Left ventricle myocardium superior (tissue), 1 donor: Measurements from ENCODE around the gene IMPA2. TPM values are rescaled to one million over a fixed set of nuclear protein-coding genes. Genes with fewer than 3 reads are reported as not detected.
A peak's percentile ranks its signal among the peaks of the same experiment; 100 is the strongest.
"Not testable (repeated sequence)": the region's sequence is repeated elsewhere in the genome, so short reads cannot be mapped to it uniquely, and the experiment has no call there.

Experiments
- ATAC-seq: fragments of 200-7000 bp; cut with Tn5 transposase; one replicate; pipeline ENCODE4 v1.9.1; 2020; ENCODE audit warnings: mild to moderate bottlenecking, moderate library complexity
- DNase-seq: peaks from one replicate; pipeline ENCODE4 v3.0.0-alpha.2; 2020
- intact Hi-C: fragments of 100-400 bp; cut with micrococcal nuclease; formaldehyde crosslinking; loops from one replicate; pipeline ENCODE4 v1.11.0; 2022
- total RNA-seq: library from RNA; stranded (reverse); fragmentation: NEBNext Ultra II Directional; extraction: Animal tissue kit (Norgen Biotek cat#: 25700); gene quantifications from one replicate; pipeline ENCODE4 v1.2.1, GENCODE V29; 2021
- donor health status: DM: no; HTN: yes; CAD: no; lungs with severe emphysema.

Gene IMPA2
- total RNA-seq, 1 donor from 2014 or later = 73.3 TPM

DNA sequence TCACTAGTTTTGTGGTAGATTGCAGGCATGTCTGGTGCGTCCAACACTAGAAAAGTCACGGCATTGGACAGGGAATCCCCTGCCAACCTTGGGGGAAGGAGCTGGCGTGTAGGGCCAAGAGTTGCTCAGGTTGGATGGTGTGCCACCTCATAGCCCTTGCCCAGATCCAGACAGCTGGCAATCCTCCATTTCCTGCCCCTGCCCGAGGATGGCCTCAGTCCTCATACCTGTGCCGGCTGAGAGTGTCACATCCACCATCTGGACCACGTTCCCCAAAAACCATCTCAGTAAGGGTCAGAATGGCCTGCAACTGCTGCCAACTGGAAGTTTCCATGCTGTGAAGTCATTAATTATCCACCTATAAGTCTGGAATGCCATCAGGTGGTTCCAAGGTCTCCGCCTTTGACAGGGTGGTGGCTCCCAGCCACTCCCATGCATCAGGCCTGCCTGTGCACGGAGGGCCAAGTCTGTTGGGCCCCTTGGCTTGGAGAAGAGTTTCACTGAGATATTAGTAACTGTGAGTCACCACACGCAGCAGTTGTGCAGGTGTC lies 55.0 kb downstream of the IMPA2 start:
- ATAC-seq (no peak), DNase-seq (no peak)
- intact Hi-C loops = loop anchor here (5.0 kb wide), 1 partner anchor 99 kb away; no protein-coding TSS in a partner anchor

DNA sequence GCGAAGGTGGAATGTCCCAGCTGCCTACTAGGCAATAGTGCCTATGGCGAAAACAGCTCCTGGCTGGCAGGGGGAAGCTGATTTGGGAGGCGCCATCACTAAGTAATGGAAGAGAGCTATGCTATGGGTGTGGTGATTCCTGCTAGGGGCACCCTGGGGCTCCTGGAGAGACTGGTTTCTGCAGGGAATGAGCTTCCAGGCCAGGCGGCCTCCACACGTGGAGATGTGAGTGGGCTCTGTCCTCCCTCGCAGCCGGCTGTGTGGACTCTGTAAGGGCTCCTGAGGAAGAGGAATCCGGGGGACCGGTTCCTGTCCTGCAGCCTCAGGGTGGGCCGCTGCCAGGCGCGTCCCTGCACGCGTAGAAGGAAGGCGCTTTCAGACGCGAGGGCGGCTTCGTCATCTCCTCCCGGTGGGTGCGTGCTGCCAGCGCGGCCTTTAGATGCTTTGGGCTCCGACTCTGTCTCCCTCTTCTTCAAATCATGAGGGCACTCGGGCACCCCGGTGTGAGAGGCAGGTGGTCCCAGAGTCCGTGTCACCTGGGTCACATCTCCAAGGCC lies 56.9 kb downstream of the IMPA2 start:
- intact Hi-C loops = loop anchor here (5.0 kb wide), 1 partner anchor 101 kb away; no protein-coding TSS in a partner anchor
- DNase-seq (peak; percentile 57), ATAC-seq (peak; percentile 41)

DNA sequence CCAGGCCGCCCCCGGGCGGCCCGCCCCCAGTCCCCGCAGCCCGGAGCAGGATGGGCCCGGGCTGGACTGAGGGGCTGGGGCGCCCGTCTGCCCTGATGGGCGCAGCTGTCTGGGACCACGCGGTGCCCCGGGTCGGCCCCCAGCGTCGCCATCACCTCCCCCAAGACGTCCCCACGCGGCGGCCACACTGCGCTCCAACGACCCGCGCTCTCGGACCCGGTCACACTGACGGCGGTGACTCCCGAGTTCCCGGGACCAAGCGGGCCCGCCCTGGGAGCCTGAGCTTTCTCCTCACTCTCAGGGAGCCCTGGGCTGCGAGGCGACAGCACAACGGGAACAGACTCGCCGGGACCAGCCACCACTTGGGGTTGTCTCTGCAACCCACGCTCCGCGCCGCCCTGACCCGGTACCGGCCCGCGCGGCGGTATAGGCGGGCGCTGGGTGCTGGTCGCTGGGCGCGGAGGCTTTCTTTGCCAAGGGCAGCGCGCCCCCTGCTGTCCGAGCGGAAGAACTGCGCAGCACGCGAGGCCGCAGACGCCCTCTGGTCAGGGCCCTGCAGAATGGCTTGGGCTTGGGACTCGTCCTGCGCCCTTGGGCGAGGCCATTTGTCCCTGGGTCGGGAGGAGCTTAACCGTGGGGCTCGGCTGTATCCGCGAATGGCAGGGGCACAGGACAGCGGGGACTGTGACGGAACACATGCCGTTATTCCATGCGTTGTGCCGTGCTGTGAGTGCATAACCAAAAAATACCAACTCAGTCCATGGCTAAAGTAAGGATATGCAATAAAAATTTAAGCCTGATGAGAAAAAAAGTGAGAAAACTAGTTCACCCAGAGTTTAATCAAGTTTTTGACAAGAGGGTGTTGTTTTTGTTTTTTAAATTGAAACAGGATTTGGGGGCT lies 57.6 kb downstream of the IMPA2 start:
- peak; percentile 96 for ATAC-seq
- peak; percentile 91 for DNase-seq
- intact Hi-C loops = loop anchor here (5.0 kb wide), 1 partner anchor 102 kb away; no protein-coding TSS in a partner anchor

DNA sequence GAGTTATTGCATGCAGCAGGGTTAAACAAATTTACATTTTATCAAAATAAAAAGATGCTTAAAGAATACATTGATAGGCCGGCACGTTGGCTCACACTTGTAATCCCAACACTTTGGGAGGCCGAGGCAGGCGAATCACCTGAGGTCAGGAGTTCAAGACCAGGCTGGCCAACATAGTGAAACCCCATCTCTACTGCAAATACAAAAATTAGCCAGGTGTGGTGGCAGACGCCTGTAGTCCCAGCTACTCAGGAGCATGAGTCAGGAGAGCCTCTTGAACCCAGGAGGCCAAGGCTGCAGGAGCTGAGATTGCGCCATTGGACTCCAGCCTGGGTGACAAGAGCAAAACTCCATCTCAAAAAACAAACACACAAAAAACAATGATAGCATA lies 58.2 kb downstream of the IMPA2 start:
- intact Hi-C loops = loop anchor here (5.0 kb wide), 1 partner anchor 102 kb away; no protein-coding TSS in a partner anchor
- ATAC-seq = not testable (repeated sequence)

DNA sequence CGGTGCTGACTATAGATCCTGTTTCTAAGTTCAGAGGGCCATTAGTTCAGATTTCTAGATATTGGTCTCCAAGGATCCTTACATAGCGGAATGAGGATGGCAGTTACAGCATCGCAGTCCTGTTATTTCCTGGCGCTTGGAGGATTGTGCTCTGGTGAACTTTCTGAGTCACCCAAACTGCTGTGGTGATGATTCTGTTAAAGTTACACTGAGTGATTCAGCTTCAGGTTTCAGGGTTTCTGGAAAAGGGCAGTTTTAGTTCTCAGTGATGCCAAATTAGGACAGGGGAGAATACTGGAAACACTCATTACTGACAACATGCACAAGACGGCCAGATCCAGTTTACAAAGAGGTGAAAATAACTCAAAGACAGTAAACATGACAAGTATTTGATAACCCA lies 60.3 kb downstream of the IMPA2 start:
- DNase-seq (no peak), ATAC-seq (no peak)
- intact Hi-C loops = no loop called here

More for the DNA sequence above, 58.2 kb downstream of the IMPA2 start:
- DNase-seq = not testable (repeated sequence)

DNA sequence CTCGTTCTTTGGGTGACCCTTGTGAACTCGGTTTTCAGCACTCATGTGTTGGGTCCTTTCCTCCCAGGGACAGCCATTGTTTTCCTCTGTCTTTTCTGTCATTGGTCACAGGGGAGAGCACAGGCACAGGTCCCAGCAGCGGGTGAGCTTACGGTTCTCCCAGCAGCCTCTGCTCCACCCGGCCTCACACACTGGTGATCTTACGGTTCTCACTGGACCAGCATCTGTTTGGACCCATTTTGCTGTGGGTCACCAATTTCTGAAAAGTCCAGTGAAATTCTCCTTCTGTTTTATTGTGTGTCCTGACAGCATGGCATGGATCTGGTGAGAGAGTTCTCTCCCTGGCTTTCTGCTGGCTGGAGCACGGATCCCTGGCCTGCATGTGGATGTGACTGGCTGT lies 62.5 kb downstream of the IMPA2 start:
- ATAC-seq (no peak), DNase-seq (no peak)
- intact Hi-C loops = no loop called here

DNA sequence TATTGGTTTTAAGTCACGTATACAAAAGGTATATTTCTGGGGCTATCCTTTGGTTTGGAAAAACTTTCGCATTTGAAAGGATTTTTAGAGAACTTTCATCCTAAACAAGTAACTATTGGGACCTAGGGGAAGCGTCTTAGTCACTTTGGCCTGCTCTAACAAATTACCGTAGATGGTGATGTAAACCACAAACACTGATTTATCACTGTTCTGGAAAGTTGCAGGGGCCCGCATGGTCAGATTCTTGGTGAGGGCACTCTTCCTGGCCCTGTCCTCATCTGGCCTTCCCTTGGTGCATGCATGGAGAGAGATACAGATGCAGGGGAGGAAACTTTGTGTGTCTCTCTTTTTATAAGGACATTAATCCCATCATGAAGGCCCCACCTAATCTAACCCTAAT lies 63.3 kb downstream of the IMPA2 start:
- ATAC-seq = no peak
- intact Hi-C loops = no loop called here
- DNase-seq = no peak

DNA sequence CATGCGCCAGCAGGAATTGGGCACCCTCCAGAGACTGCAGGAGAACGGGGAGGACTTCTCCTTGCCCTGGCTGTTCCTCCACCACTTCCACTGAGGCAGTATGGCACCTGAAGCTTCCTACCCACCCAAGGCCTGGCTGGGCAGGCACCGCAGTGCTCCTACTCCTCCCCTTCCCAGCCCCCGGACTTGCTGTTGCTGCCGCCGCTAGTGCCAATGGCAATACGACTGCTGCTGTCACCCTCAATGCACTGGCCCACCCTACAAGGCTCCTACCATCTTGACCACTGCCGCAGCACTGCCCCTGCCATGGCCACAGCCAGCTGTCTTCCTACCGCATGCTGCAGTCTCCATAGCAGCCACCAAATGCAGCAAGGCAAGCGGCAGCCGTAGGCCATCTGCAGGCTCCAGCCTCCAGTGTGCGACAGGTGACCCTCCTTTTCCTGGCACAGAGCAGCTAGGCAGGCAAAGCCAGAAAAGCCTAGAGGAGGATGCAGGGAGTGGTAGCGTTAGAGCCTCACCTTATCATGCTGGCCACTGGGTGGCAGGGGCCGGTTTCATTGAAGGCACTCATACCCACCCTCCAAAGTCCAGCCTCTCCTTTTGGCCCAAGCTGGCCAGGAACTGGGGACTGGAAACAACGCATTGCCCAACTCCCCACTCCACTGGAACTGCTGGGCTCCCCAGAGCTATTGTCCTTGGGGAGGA lies 64.9 kb downstream of the IMPA2 start:
- DNase-seq (no peak), ATAC-seq (no peak)
- intact Hi-C loops = no loop called here

DNA sequence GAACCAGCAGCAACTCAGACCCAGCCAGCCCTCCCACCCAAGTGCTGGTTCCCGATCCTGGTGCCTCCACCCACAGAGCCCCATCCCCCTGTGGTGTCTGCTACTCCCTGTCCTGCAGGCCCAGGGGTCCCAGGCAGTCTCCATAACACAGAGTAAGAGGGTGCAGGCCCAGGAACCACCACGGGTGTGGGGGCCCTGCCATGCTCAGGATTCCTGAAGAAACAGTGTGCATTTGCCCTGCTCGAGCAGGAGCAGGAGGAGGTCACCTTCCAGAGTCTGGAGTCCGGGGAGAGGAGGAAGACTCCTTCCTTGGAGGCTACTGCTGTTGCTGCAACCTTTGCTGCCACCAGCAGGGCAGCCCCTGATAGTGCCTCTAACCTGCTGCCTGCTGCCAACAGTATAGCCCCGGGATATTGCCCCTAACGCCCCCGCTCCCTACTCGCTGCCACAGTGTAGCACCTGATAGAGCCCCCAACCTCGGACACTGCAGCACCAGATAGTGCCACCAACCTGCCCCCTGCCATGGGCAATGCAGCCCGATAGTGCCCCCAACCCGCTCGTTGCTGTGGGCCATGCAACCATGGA lies 65.5 kb downstream of the IMPA2 start:
- ATAC-seq (no peak), DNase-seq (no peak)
- intact Hi-C loops = no loop called here

DNA sequence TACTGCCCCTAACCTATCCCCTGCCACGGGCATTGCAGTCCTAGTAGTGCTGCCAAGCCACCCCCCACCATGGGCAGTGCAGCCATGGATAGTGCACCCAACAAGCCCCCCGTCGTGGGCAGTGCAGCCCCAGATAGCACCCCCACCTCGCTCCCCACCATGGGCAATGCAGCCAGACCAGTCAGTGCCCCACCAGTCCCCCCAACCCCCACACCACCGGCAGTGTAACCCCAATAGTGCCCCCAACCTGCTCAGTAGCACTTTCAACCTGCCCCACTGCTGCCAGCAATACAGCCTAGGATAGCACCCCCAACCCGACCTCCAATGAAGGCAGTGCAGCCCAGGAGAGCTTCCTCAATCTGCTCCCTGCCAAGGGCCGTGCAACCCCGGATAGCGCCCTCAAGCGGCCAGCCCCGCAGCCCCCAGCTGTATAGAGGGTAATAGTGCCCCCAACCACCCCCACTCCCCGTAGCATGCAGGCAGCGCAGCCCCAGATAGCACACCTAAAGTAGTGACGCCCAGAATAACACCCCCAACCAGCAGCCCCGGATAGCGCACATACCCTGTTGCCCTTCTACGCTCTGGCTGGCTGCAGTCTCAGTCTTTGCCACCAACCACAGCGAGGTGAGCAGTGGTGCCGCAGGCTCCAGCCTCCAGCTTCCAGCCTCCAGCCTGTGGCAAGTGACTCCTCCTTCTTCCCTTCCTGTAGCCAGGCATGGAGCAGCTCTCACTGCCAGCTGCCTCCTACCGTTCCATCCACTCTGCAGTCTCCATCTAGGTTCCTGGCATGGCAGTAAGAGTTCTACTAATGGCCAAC lies 66.9 kb downstream of the IMPA2 start:
- ATAC-seq (no peak), DNase-seq (no peak)
- intact Hi-C loops = no loop called here

DNA sequence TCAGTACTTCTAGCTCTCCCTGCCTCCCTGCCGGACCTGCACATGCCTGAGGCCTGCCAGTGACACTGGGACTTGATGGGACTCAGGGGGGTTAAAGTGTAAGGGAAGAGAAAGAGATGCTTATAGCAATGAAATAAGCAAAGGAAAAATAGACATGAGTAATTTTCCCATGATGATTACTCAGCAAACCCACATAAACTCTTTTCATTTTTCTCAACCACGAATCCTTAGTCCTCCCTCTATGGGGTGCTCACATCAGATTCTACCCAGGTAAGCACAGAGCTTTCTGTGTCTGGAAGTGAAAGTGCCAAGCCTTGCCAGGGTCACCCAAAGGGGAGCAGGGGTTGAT lies 67.5 kb downstream of the IMPA2 start:
- DNase-seq = no peak
- intact Hi-C loops = no loop called here
- ATAC-seq = no peak

DNA sequence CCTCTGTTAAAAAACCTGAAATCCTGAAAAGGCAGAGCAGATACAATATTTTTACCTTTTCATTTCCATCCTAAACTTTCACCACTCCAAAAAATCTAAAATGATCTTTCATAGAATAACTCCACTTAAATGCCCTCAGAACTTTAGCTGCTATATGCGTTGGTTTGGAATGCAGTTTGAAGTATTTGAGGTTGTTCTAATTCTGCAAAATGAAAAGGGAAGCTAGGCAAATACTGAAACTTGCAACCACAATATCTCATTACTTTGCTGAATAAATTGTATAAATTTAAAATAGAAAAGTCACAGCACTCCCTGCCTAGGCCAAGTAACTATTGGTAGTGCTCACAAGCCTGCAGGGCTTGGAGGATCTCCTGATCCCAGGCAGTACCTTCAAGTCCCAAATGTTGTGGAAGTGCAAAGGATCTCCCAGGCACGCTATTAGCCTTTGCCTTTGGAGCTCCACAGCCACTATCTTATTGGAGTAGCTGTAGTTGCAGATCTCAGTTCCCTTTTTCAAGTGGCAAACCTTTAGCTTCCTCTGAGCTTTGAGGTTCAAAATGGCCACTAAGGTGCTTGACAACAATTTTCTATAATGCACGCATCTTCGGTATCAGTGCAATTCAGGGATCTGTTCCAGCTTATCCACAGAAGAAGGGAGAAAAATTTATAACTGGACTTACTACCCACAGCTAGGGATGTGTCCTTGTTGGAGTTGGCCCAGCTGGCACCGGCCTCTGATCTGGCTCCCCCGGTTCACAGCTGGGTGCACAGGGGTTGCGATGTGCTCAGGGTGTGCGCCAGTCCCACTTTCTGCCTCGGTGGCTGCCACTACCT lies 68.9 kb downstream of the IMPA2 start:
- DNase-seq (no peak), ATAC-seq (no peak)
- intact Hi-C loops = no loop called here

DNA sequence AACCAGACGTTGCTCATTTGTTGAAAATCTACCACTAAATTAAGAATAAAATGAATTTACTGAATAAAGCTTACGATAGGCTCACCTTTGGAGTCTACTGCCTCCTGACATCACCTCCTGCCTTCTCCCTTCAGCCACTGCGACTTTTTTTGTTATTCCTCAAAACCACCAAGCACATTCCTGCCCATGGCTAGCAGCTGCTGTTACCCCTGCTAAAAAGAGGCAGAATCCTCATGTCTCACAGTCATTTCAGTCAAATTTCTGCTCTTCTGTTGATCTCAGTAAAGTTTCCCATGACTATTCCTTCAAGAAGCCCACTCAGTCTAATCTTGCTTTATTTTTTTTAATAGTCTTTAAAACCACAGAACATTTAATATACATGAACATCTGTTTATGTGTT lies 71.6 kb downstream of the IMPA2 start:
- intact Hi-C loops = no loop called here
- no peak for DNase-seq
- ATAC-seq = no peak

DNA sequence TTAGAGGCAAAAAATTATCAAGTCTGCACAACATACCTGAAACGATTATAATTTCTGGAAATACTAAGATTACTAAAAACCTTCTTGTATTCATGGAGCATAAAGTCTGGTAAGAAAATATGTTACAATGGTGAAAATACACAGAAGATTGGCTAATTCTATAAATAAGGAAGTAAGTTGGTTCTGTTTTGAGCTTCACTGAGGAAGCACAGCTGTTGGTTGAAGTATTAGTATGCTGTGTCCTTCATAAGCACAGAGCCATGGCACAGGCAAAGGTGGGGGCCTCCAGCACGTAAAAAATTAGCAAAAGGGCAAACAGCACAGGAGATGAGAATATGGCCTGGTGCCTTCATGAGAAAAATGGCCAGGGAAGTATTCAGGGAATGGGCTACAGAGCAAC lies 72.0 kb downstream of the IMPA2 start:
- DNase-seq (no peak), ATAC-seq (no peak)
- intact Hi-C loops = no loop called here

DNA sequence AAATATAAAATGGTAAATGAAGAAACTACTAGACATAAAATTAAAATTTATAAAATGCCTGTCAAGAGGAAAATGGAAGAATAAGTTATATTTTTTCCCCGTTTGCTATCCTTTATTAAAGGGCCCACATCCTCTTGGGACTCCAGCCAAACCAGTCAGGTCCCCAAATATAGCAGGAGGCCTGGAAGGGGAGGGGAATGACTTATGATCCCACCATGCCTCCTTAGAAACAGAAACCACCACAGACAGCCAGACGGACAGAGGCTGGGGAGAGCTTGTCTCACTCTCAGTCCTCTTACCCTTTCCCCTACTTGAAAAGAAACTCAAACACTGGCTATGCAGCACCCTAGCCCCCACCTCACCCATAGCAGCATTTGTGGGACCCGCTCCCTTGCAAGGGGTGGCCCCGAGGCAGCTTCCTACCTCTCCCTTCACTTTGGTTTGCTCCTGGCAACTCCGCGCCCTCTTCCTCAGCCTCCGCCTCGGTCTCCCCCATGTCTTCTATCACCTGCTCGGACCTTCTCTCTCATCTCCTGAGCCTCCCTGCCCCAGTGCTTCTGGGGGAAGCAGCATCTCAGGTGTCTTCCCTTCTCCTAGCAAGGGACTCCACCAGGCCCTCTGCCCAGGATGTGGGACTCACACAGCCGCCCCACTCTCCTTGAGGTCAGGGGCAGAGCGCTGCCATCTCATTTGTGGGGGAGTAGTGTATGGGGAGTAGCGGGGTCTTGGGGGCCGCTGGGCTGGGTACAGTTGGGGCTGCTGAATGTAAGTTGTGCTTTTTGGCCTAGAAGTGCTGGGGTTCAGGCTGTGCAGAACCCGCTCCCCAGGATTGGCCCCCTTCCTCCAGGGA lies 75.0 kb downstream of the IMPA2 start:
- ATAC-seq = no peak
- intact Hi-C loops = no loop called here
- no peak for DNase-seq

DNA sequence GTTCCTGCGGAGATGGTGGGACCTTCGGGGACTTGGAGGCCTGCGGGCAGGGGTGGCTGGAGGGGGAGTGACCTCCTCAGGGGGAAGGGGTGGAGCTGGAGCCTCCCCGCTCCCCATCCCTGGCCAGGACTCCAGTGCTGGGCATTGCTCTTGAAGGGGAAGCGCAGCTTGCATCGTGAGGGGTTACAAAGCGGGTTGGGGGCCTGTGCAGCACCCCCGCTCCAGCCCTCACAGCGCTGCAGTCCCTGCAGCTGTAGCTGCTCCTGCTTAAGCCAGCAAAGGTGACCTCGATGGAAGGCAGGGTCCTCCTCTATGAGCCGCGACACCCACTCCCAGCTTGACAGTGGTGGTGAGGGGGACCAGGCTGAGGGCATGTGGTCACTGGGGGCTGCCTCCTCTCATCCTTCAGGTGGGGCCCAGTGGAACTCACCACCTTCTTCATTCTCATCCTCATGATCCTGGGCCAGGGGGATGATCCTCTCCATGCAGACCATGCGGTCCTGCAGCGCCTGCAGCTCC lies 75.6 kb downstream of the IMPA2 start:
- no peak for ATAC-seq

More for the DNA sequence above, 75.6 kb downstream of the IMPA2 start:
- no peak for DNase-seq
- intact Hi-C loops = no loop called here
